GM19238 (cell line): ENCODE data around the gene ST6GALNAC3.
"Not testable (repeated sequence)": the region's sequence is repeated elsewhere in the genome, so short reads cannot be mapped to it uniquely, and the experiment has no call there.

Experiments
- DNase-seq: peaks from one replicate; pipeline ENCODE4 v3.0.0; 2011; ENCODE audit warnings: low spot score; ENCODE audit not compliant: insufficient read length

Gene ST6GALNAC3

DNA sequence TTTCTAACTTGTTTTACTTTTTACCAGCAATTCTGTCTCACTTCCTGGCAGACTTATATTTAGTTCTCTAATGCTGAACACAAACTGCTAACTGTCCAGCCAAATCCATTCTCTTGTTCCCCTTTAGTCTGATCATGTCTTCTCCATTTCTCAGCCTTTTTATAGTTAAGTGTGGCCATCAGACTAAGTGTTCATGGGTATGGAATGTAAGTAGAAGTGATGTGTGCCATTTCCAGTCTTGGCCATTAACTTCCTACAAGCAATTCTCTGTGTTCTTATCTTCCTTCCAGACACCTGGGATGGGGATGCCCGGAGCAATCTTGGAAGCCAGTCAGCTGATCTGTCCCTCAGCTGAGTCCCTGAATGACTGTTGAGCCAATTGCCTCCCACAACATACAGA is 165.8 kb downstream of the ST6GALNAC3 start:
- DNase-seq, result no peak

- DNase-seq, result not testable (repeated sequence)
Measured at GRCh38 chr1:76242587-76242986, 168.0 kb downstream of the ST6GALNAC3 start.

- no peak for DNase-seq
Measured at GRCh38 chr1:76247261-76247852, 172.8 kb downstream of the ST6GALNAC3 start.

GRCh38 chr1:76250271-76250670 is 175.7 kb downstream of the ST6GALNAC3 start:
- no peak for DNase-seq

GRCh38 chr1:76252431-76252830 is 177.9 kb downstream of the ST6GALNAC3 start:
- no peak for DNase-seq

DNA sequence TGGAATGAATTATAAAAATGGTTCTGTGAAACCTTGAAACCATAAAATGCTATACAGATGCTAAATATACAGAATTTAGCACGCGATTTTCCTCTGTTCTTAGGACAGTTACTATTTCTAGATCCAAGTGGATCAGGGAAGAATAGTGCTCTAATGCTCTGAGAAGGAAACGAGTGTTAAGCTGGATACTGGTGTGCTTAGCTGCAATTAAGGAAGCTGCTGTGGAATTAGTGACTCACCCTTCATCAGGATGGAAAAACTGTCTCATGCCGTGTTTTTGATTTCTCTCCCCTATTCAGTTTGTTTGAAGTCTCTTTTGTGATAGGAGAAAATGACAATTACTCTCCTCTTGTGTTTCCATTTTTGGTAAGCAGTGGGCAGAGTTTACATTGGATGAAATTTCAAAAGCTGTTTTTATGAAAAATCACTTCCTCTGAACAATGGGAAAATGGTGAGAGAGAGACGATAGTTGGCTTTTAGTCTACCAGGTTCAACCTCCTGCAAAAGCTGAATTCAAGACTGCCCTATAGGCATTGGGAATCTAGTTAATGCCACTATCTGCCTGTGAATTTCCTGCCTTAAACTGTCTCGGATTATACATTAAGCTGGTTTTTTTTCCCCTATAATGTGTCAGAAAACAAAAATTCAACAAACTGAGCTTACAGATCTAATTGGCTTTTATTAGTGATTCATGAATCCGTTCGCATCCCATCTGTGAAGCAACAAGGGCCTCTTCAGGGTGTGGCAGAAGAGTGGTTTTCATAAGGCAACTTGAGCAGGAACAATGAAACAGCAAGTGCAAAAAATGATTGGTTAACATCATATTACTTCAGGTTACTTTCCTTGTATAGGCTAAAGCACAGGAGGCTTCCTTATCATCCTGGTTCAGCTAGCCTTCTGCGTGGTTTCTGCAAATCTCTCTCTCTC is 179.8 kb downstream of the ST6GALNAC3 start:
- no peak for DNase-seq

DNA sequence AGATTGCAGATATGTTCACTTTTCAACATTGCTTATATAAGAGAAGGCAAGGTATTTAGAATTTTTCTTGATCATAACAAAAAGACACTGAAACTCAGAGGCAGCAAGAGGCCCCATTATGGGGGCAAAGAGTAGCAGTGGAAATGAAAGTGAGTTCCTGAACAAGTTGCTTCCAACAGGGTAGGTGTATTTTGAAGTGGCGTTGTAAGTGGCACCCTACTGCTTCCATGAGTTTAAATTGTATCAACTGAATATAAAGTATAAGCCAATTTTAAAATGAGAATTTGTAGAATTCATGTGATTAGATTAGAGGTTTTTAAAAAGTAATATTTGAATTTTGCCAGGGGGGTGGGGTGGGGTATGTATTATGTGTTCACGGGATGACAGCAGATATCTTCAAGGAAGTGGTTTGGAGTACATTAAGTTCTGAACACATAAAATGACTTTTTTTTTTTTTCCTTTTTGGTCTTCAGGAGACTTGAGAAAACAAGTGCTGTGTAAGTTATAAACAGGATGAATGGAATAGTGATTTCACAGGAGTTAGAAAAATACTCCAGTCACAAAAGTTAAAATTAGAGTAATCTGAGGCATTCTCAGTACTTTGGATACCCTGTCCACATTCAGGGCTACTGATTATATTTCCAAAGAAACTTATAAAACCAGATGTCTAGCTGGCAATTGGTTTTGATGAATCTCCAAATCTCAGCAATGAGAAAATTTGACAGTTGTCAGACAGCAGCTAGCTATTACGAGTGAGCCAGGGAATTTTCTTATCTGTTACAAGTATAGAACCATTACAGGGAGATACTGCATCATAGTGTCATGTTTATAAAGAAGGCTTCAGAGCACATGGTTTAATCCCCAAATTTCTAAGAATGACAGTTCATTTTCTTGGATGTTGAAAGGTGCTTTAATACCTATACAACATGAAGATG is 182.0 kb downstream of the ST6GALNAC3 start:
- DNase-seq, result no peak

DNA sequence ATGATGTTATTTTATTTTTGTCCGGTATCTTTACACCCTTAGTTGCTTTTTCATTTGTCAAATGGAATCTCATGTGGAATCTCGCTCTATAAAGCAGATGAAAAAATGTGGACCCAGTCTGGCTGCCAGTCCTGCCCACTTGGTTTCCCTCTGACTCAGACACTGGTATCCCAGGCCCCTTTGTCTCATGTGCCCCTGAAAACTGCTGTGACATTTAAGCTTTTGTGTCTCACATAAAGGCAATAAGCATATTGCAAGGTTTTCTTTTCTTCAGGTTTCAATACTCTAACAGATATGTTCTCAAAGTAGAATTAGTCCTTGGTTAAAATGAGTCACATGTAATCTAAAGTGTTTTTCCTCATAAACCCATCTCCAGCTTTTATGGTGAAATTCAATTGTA is 183.3 kb downstream of the ST6GALNAC3 start:
- no peak for DNase-seq

GRCh38 chr1:76259270-76259669 is 184.7 kb downstream of the ST6GALNAC3 start:
- DNase-seq, result no peak

DNA sequence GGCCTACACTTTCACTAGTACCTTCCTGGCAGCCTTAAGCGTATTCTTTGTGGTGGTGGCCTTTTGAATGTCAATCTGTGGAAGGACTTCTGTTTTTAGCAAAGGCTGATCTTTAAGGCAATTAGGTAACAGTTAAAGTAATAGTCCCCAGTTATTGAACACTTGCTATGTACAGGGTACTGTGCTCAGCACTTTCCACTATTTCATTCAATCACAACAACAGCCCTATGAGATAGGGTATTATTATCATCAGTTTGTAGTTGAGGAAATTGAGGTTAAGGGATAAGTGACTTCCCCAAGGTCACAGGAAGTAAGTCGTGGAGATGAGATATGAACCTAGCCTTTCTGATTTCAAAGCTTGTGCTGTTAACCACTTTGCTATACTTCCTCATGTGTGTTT is 185.7 kb downstream of the ST6GALNAC3 start:
- no peak for DNase-seq

- DNase-seq, result no peak
Measured at GRCh38 chr1:76262601-76263000, 188.1 kb downstream of the ST6GALNAC3 start.

DNA sequence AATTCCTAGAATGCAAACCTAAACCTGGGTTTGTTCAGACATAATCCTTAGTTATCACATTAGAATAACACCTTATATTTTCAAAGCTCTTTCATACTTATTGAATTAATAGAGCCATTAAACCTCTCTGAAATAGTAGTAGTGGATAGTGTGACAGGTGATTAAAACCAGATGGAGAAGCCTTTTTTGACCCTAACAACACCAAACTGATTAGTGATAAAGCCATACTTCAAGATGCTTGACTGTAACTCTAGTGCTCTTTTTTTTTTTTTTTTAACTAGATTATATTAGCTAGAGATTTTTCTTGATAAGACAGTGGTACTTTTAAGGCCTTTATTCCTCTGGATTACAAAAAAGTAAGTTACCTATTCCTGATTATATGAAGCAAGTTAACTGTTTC is 190.1 kb downstream of the ST6GALNAC3 start:
- no peak for DNase-seq

DNA sequence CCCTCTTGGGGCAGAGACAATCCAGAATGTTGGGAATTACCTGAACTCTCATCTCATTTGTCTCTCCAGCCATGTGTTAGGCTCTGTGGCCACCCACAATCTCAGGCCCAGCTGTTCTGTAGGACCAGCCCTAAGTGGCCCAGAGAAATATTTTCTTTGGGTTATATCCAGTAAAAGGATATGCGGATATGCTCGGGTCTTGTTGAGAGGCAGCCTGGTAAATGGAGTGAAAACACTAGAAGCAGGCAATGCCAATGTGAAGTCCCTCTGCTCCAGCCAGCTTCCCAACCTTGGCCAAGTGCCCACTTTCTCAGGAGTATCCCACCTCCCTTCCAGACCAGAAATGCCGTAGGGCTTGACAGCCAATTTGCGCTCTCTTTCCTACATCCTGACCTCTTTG is 192.2 kb downstream of the ST6GALNAC3 start:
- DNase-seq, result no peak

DNA sequence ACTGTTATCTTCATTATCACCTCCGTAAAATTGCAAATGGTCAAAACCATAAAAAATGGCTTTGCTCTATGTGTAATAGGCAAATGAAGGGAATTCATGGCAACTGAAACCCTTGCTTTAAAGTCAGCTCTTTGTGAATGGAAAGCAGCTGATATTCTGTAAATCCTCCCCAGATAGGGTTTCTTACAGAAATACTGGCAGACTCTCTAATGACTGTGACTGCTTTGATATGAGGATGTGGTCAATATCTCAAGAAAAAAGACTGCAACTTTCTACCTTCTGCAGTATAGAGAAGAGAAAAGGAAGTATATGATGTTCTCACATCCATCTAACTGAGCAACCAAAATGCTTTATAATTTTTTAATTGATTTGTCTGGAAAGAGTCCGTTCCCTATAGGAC is 193.1 kb downstream of the ST6GALNAC3 start:
- no peak for DNase-seq

- DNase-seq, result no peak
Measured at GRCh38 chr1:76268341-76268740, 193.8 kb downstream of the ST6GALNAC3 start.

GRCh38 chr1:76269155-76269554 is 194.6 kb downstream of the ST6GALNAC3 start:
- no peak for DNase-seq

- no peak for DNase-seq
Measured at GRCh38 chr1:76274302-76274701, 199.8 kb downstream of the ST6GALNAC3 start.

- DNase-seq, result no peak
Measured at GRCh38 chr1:76274718-76275117, 200.2 kb downstream of the ST6GALNAC3 start.

DNA sequence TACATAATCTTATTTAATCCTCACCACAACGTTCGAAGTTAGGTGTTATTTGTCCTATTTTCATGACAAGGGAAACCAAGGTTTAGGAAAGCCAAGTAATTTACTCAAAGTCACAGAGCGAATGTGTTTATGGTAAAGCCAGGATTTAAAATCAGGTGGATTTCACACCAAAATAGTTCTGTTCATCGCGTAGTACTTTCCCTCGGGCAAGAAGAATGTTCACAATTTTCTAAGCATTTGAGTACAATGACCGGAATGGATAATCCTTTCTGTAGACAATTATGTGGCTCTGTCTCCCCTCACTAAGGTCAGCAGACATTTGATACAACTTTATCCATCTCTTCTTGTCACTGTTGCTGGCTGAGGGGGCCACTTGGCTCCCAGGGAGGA is 204.2 kb downstream of the ST6GALNAC3 start:
- no peak for DNase-seq

DNA sequence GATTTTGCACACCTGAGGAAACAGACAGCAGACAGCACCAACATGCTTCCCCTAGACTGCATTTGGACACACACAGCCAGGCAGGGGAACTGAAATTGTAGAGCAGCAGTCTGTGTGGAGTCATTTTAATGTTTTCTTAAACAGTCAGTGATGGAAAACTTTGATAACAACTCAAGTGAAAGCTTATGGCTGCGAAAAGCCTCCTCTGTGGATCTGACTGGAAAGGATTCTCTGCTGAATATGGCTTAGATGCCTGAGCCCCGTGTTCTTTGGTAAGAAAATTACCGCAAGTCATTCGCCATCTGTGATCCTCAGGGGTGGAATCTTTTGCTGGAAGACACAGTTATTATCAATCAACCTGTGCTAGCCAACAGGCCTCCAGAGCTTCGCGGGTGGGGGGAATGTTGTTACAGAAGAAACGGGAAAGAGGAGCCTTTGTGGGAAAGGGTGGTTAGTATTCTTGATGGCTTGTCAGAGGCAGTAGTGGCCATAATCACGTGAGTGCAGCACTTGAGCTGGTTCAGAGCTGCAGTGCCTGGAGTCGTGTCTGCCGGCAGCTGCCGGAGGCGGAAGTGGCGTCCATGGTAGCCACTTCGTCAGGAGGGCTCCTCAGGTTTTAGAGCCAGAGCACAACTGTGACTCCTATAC is 204.7 kb downstream of the ST6GALNAC3 start:
- no peak for DNase-seq

GRCh38 chr1:76281306-76281705 is 206.8 kb downstream of the ST6GALNAC3 start:
- no peak for DNase-seq
